OCI-LY7 (cell line): ENCODE results near the gene LRP5.

Experiments
- CTCF ChIP-seq: fragments of 200-600 bp; sonication (generic); conservative IDR thresholded peaks from 2 replicates; pipeline ENCODE4 v1.5.1; 2014; ENCODE audit warnings: mild to moderate bottlenecking, antibody characterized with exemption, low read length, moderate library complexity, mixed read lengths
- EZH2phosphoT487 ChIP-seq: fragments of 200-600 bp; sonication (generic); IDR thresholded peaks from 2 replicates; pipeline ENCODE4 v1.6.1; 2018; ENCODE audit warnings: low read depth, borderline replicate concordance, mild to moderate bottlenecking, mixed run types, antibody characterized with exemption, low read length, moderate library complexity, mixed read lengths

- no peak for TF ChIP-seq EZH2phosphoT487
- no peak for TF ChIP-seq CTCF
Measured at GRCh38 chr11:68353118-68353517, 40.7 kb downstream of the LRP5 start.
